IMR-90 (cell line): Measurements from ENCODE around the gene ZNF580. TPM values are rescaled to one million over a fixed set of nuclear protein-coding genes. Genes with fewer than 3 reads are reported as not detected.
A peak's percentile ranks its signal among the peaks of the same experiment; 100 is the strongest.

Source experiments
- ATAC-seq: fragments of 200-7000 bp; cut with Tn5 transposase; 2 replicates; pipeline ENCODE4 v1.9.1; 2020; ENCODE audit warnings: low read depth, mild to moderate bottlenecking, moderate library complexity
- BruUV-seq: library from RNA; stranded (reverse); fragments of 400-500 nt; replicated peaks from 2 replicates; lab custom pipeline; 2021; lab: Mats Ljungman, UMichigan
- CTCF ChIA-PET: fragments of 300-600 bp; formaldehyde crosslinking; extraction: SDS; loops from one replicate; lab custom pipeline; 2021; ENCODE audit warnings: antibody characterized with exemption; lab: Yijun Ruan, JAX
- POLR2A ChIA-PET: fragments of 300-600 bp; sonication (Branson Sonifier 250); formaldehyde crosslinking; loops from one replicate; lab custom pipeline; 2022; ENCODE audit warnings: antibody characterized with exemption; ENCODE audit not compliant: unreplicated experiment; lab: Charles Lee
- DNase-seq: peaks from one replicate; pipeline ENCODE4 v3.0.0; 2013
- H2AFZ ChIP-seq: replicated peaks from 2 replicates; pipeline ENCODE3; 2013; ENCODE audit warnings: low read length, mild to moderate bottlenecking; ENCODE audit not compliant: poor library complexity
- H2AK5ac ChIP-seq: 2 replicates; pipeline ENCODE4 v1.6.1; 2013; ENCODE audit warnings: low read depth, low read length, inconsistent platforms
- H2AK9ac ChIP-seq: replicated peaks from 2 replicates; pipeline ENCODE3; 2013; ENCODE audit warnings: mild to moderate bottlenecking, low read depth, low read length, moderate library complexity; ENCODE audit not compliant: poor library complexity
- H2BK120ac ChIP-seq: 2 replicates; pipeline ENCODE4 v1.6.1; 2013; ENCODE audit warnings: low read depth, low read length, inconsistent platforms
- H2BK15ac ChIP-seq: 3 replicates; pipeline ENCODE4 v1.6.1; 2013; ENCODE audit warnings: low read depth, low read length, inconsistent platforms
- H2BK20ac ChIP-seq: 2 replicates; pipeline ENCODE4 v1.6.1; 2013; ENCODE audit warnings: low read depth, mild to moderate bottlenecking, inconsistent platforms, low read length, moderate library complexity
- H2BK5ac ChIP-seq: 2 replicates; pipeline ENCODE4 v1.6.1; 2013; ENCODE audit warnings: mild to moderate bottlenecking, low read depth, low read length, inconsistent platforms; ENCODE audit not compliant: poor library complexity, severe bottlenecking
- H3K14ac ChIP-seq: replicated peaks from 2 replicates; pipeline ENCODE4 v1.6.1; 2013; ENCODE audit warnings: low read depth, low read length, inconsistent platforms
- H3K18ac ChIP-seq: 2 replicates; pipeline ENCODE4 v1.6.1; 2013; ENCODE audit warnings: low read depth, low read length, control low read depth
- H3K23ac ChIP-seq: 2 replicates; pipeline ENCODE4 v1.6.1; 2013; ENCODE audit warnings: low read depth, low read length, inconsistent platforms
- H3K27ac ChIP-seq: 2 replicates; pipeline ENCODE4 v1.5.1; 2013; ENCODE audit warnings: mild to moderate bottlenecking, control low read depth, low read length; ENCODE audit not compliant: insufficient read depth
- H3K27me3 ChIP-seq: 2 replicates; pipeline ENCODE4 v1.6.1; 2013; ENCODE audit warnings: low read length; ENCODE audit not compliant: control insufficient read depth, insufficient read depth
- H3K36me3 ChIP-seq: 2 replicates; pipeline ENCODE4 v1.6.1; 2013; ENCODE audit warnings: low read length, mixed read lengths; ENCODE audit not compliant: control insufficient read depth, insufficient read depth
- H3K4ac ChIP-seq: 2 replicates; pipeline ENCODE4 v1.6.1; 2013; ENCODE audit warnings: low read depth, low read length, inconsistent platforms
- H3K4me1 ChIP-seq: 2 replicates; pipeline ENCODE4 v1.6.1; 2013; ENCODE audit warnings: low read length, mixed read lengths; ENCODE audit not compliant: control insufficient read depth, insufficient read depth
- H3K4me2 ChIP-seq: 2 replicates; pipeline ENCODE4 v1.6.1; 2013; ENCODE audit warnings: low read depth, mild to moderate bottlenecking, control low read depth, low read length, moderate library complexity
- H3K4me3 ChIP-seq: 2 replicates; pipeline ENCODE4 v1.5.1; 2013; ENCODE audit warnings: low read depth, mild to moderate bottlenecking, control low read depth, low read length, moderate library complexity; ENCODE audit not compliant: insufficient read depth
- H3K56ac ChIP-seq: 2 replicates; pipeline ENCODE4 v1.6.1; 2013; ENCODE audit warnings: low read length, inconsistent platforms; ENCODE audit not compliant: insufficient read depth; ENCODE audit errors: extremely low read depth
- H3K79me1 ChIP-seq, 2 experiments: 2 replicates each; pipeline ENCODE4 v1.6.1; 2013; ENCODE audit warnings: low read length in 2 of 2, inconsistent platforms in 1 of 2, low read depth in 1 of 2
- H3K9ac ChIP-seq: 2 replicates; pipeline ENCODE4 v1.6.1; 2013; ENCODE audit warnings: low read depth, low read length, control low read depth
- H3K9me1 ChIP-seq: 2 replicates; pipeline ENCODE4 v1.6.1; 2013; ENCODE audit warnings: low read length, inconsistent platforms; ENCODE audit not compliant: insufficient read depth
- H3K9me3 ChIP-seq: 2 replicates; pipeline ENCODE4 v1.6.1; 2013; ENCODE audit warnings: low read length; ENCODE audit not compliant: control insufficient read depth, insufficient read depth
- H4K20me1 ChIP-seq: 2 replicates; pipeline ENCODE4 v1.6.1; 2013; ENCODE audit warnings: low read length, inconsistent platforms; ENCODE audit not compliant: insufficient read depth
- H4K5ac ChIP-seq: 2 replicates; pipeline ENCODE4 v1.6.1; 2013; ENCODE audit warnings: mild to moderate bottlenecking, low read depth, low read length, control low read depth
- H4K8ac ChIP-seq, 2 experiments: 2 replicates each; pipeline ENCODE4 v1.6.1; 2013; ENCODE audit warnings: low read depth in 2 of 2, low read length in 2 of 2, control low read depth in 1 of 2, inconsistent platforms in 1 of 2
- H4K91ac ChIP-seq: 2 replicates; pipeline ENCODE4 v1.6.1; 2013; ENCODE audit warnings: low read depth, low read length, inconsistent platforms; ENCODE audit not compliant: insufficient read depth
- BHLHE40 ChIP-seq: fragments of 150-350 bp; IDR thresholded peaks from 2 replicates; pipeline ENCODE4 v1.6.1; 2016; ENCODE audit warnings: mild to moderate bottlenecking, low read depth, low read length
- CEBPB ChIP-seq: IDR thresholded peaks from 2 replicates; pipeline ENCODE4 v1.6.1; 2012; ENCODE audit warnings: low read depth, low read length, improper control_type of control experiment
- CHD1 ChIP-seq: IDR thresholded peaks from 2 replicates; pipeline ENCODE4 v1.6.1; 2012; ENCODE audit warnings: low read depth, low read length, improper control_type of control experiment
- FOS ChIP-seq: fragments of 150-350 bp; IDR thresholded peaks from 2 replicates; pipeline ENCODE4 v1.6.1; 2016; ENCODE audit warnings: low read depth, low read length
- MAFK ChIP-seq: IDR thresholded peaks from 2 replicates; pipeline ENCODE4 v1.6.1; 2012; ENCODE audit warnings: low read depth, low read length, improper control_type of control experiment
- MXI1 ChIP-seq: IDR thresholded peaks from 2 replicates; pipeline ENCODE4 v1.6.1; 2012; ENCODE audit warnings: low read depth, mild to moderate bottlenecking, low read length, moderate library complexity, borderline replicate concordance
- RAD21 ChIP-seq: IDR thresholded peaks from 2 replicates; pipeline ENCODE4 v1.6.1; 2012; ENCODE audit warnings: low read length, improper control_type of control experiment
- RFX5 ChIP-seq: IDR thresholded peaks from 2 replicates; pipeline ENCODE4 v1.8.0; 2012; ENCODE audit warnings: low read depth, mild to moderate bottlenecking, low read length, moderate library complexity
- USF2 ChIP-seq: fragments of 150-350 bp; IDR thresholded peaks from 2 replicates; pipeline ENCODE4 v1.6.1; 2017; ENCODE audit warnings: mild to moderate bottlenecking, antibody characterized with exemption, low read length, low read depth
- WGBS, 2 experiments: methylation state at CpG; one replicate each; pipeline versions ENCODE4 v1.1.5 to v1.1.7; 2013; ENCODE audit warnings: missing lambda C conversion rate in 2 of 2; ENCODE audit not compliant: insufficient read length in 1 of 2; ENCODE audit errors: extremely low coverage in 2 of 2; 5-methylcytosine and 5-hydroxymethylcytosine counted together
- dilution Hi-C: fragments of 300-500 bp; cut with HindIII; formaldehyde crosslinking; loops from one replicate; pipeline ENCODE4 v1.14.3; 2018; ENCODE audit warnings: low sequenced_read_pairs; ENCODE audit not compliant: unreplicated experiment
- in situ Hi-C: fragments of 300-500 bp; cut with MboI; formaldehyde crosslinking; loops from 3 replicates; pipeline ENCODE4 v1.14.3; 2019; ENCODE audit warnings: low sequenced_read_pairs, inconsistent platforms, mixed read lengths
- intact Hi-C: fragments of 100-400 bp; cut with micrococcal nuclease; formaldehyde crosslinking; loops from 2 replicates; pipeline ENCODE4 v1.10.0; 2022
- polyA plus RNA-seq, 3 experiments: library from polyadenylated mRNA; depleted of rRNA; stranded (reverse); fragments of >200 nt; gene quantifications; 2 replicates each; pipeline ENCODE4 v1.2.3, GENCODE V29; 2012; ENCODE audit warnings: low replicate concordance in 1 of 3
- total RNA-seq: library from RNA; depleted of rRNA; stranded (reverse); fragments of >200 nt; gene quantifications from 2 replicates; pipeline ENCODE4 v1.2.3, GENCODE V29; 2012
- TF ChIP-seq, protein P1 (sequence below): fragments of 150-350 bp; IDR thresholded peaks from 2 replicates; pipeline ENCODE4 v1.6.1; 2016; ENCODE audit warnings: low read depth, mild to moderate bottlenecking, low read length, moderate library complexity, borderline replicate concordance

Gene ZNF580
- total and polyA plus RNA-seq, 2 of the 4 experiments (the other 2 are of a cell fraction): 1.4 to 36.9 TPM

DNA sequence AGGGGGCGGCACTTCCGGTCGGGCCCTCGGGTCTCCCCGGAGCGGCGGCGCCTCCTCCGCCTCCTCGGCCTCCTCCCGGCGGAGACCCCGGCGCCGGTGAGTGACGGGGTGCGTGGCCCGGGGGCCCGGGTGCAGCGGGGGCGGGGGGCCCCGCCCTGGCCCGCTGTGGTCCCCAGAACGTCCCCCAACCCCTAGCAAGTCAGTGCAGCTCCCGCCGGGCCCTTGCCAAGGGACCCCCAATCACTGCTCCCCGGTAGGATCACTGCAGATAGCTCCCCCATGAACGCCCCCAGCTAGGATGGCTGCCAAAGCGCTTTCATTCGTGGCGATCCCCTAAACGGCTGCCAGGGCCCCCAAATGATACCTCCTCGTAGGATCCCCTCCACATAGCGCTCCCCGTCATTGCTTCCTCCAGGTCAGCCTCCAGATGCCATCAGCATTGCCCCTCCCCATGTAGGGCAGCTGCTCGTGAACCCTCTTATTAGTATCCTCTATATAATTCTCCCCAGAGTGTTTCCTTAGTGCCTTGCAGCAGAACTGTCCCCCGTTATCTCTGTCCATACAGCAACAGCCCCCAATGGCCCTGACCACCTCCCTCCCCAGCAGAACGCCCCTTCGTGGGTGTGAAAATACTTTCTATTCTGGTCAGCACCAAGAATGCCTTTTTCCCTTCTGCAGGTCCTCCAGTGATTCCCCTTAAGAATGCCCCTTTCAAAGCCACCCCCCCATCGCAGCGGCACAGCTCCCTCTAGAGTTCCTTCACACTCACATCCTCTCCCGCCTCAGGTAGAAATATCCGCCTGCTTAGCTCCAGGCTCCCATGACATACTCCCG is 34.9 kb upstream of the ZNF580 start, which contains the start of gene ZNF865 (continued):
- no peak for TF ChIP-seq FOS
- TF ChIP-seq, protein P1, sequence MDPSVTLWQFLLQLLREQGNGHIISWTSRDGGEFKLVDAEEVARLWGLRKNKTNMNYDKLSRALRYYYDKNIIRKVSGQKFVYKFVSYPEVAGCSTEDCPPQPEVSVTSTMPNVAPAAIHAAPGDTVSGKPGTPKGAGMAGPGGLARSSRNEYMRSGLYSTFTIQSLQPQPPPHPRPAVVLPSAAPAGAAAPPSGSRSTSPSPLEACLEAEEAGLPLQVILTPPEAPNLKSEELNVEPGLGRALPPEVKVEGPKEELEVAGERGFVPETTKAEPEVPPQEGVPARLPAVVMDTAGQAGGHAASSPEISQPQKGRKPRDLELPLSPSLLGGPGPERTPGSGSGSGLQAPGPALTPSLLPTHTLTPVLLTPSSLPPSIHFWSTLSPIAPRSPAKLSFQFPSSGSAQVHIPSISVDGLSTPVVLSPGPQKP: no peak

DNA sequence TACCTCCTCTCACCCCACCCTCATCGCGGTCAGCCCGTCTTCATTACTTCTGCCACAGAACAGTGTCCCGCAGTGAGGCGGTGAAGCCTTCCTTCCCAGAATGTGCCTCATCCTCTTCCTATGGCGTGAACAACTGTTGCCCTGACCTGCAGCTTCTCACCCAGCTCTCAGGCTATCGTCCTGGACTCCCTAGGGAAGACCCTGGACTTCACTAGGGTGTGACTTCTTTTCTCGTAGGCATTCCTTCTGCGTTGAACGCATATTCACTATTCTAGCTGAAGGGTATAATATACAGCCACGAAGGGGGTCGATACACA is 34.4 kb upstream of the ZNF580 start:
- Histone ChIP-seq H3K9me1 (peaks cover 4% of the 10 kb centered on the region; the same call in 1 of the 2 replicates), H3K4me3 (peak overlapping the region; percentile 76), H4K8ac (peak overlapping the region in 1 of 2 experiments; percentile 52; a peak in 2 of 4 replicates), H3K23ac (peak overlapping the region; percentile 75), H3K79me1 (peaks cover 34 to 63% of the 10 kb centered on the region in 2 experiments), H2BK120ac (no peak overlapping the region), H3K27me3 (no peaks in the 10 kb centered on the region), H3K18ac (no peak overlapping the region), H2BK15ac (no peak overlapping the region), H2BK20ac (no peak overlapping the region), H3K14ac (peak overlapping the region; percentile 65), H4K91ac (peak overlapping the region; percentile 72), H3K4me2 (peak overlapping the region; percentile 97), H2BK5ac (peak overlapping the region; percentile 27), H3K4me1 (peaks cover 5% of the 10 kb centered on the region; the same call in 1 of the 2 replicates), H4K20me1 (peaks cover 24% of the 10 kb centered on the region), H3K9ac (peak overlapping the region; percentile 81), H2AK9ac (peak overlapping the region; percentile 75), H3K4ac (peak overlapping the region; percentile 53), H3K56ac (0 out of 2 replicates have a peak overlapping the region, but pooled peaks have one; percentile 13), H3K27ac (peak overlapping the region; percentile 73), H3K36me3 (peaks cover 17% of the 10 kb centered on the region), H4K5ac (no peak overlapping the region), H2AFZ (peak overlapping the region; percentile 81), H3K9me3 (peaks cover 5% of the 10 kb centered on the region; the same call in 1 of the 2 replicates), H2AK5ac (peak overlapping the region; percentile 94)
- DNase-seq (no peak), ATAC-seq (no peak)
- CTCF ChIA-PET: interaction anchor here (0.6 to 2.3 kb wide), 8 partner anchors 13 to 245 kb away, joined by 3 to 11 read pairs (median 6); partner anchors contain the start of genes U2AF2 and ZNF784
- intact Hi-C loops (loop anchor here (1.0 to 2.0 kb wide), 2 partner anchors 89 to 146 kb away; partner anchors contain the start of gene ISOC2), in situ Hi-C loops (loop anchor here (5.0 kb wide), 1 partner anchor 89 kb away; no protein-coding TSS in a partner anchor), dilution Hi-C loops (no loop called here)
- BruUV-seq: TSS peak; percentile 22
- 38% methylated on average over 5 of the region's 12 CpGs; no CpG with 5 or more reads in 1 of the 2 experiments for WGBS, 2 experiments
- POLR2A ChIA-PET: interaction anchor here (1.1 kb wide), 1 partner anchor 31 kb away, joined by 4 read pairs; no protein-coding TSS in a partner anchor
- TF ChIP-seq USF2: no peak
- no peak for TF ChIP-seq MAFK
- no peak for TF ChIP-seq CEBPB
- TF ChIP-seq RFX5: no peak
- TF ChIP-seq CHD1: no peak
- no peak for TF ChIP-seq FOS
- TF ChIP-seq, protein P1: no peak
- no peak for TF ChIP-seq RAD21
- no peak for TF ChIP-seq BHLHE40
- TF ChIP-seq MXI1: no peak
